ENCODE measurements around the gene MDM1.

GRCh38 chr12:68263366-68263765 is 68.8 kb downstream of the MDM1 start:
- TF ChIP-seq CTCF (conservative IDR thresholded peaks at IDR 0.05) (no peak), EZH2 (IDR thresholded peaks at IDR 0.05; ENCODE audit: low read depth) (no peak)
